CD4-positive, alpha-beta T cell treated with Interferon alpha-2 for 1 hour (primary cell): ENCODE data around the gene PHACTR1.

Source experiments
- DNase-seq, 2 donors: peaks; one replicate each; pipeline ENCODE4 v3.0.0-alpha.2; 2020 to 2022

Gene PHACTR1

GRCh38 chr6:12803486-12803885 lies 86.9 kb downstream of the PHACTR1 start:
- no peak for DNase-seq

DNA sequence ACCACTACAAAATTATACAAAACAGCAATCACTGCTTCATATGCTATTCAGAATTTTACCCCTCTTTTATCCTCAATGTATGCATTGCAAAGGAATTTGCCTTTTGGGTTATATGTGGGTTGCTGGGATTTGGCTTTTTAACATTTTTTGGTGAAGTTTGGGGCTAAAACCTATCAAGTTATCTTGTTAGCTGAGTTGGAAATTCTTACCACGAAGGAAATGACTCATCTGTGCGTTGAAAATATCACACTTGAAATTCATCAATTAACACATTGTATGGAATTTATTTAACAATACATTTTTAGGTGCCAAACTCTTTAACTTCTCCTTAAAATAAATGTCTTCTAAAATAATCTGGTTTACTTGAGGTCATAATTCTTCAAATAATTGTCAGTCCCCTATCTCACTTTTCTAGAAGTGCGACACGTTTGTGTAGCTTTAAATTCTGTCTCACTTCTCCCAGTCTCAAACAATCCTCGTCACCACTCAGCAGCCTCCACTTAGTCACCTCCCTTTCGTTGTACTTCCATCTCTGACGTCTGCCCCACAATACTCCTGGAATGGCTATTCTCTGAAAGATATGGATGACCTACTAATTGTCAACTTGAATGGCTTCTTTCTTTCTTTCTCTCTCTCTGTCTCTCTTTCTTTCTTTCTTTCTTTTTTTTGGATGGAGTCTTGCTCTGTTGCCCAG lies 88.5 kb downstream of the PHACTR1 start:
- DNase-seq = no peak

- DNase-seq = no peak
Observed at GRCh38 chr6:12806136-12806535, 89.6 kb downstream of the PHACTR1 start.

- DNase-seq = no peak
Observed at GRCh38 chr6:12806796-12807195, 90.2 kb downstream of the PHACTR1 start.

GRCh38 chr6:12811519-12811918 lies 95.0 kb downstream of the PHACTR1 start:
- no peak for DNase-seq

DNA sequence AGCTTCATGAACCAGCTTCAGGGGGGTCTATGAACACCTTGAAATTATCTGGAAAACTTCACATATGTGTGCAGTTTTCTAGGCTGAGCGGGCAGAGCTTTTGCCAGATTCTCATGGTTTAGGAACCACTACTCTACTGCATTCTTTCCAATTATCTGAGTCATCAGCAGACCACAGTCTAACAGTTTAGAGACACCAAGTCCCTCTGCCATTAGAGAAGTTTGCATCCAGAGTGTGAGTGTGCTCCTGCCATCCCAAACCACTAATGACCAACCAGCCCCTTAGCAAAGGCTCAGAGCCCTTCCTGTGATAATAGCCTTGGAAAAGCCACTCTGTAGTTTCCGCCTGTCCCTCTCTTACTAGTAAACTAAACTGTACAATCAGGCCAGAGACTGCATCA lies 96.8 kb downstream of the PHACTR1 start:
- DNase-seq = no peak

GRCh38 chr6:12814015-12814414 lies 97.4 kb downstream of the PHACTR1 start:
- no peak for DNase-seq

GRCh38 chr6:12815089-12815488 lies 98.5 kb downstream of the PHACTR1 start:
- DNase-seq = no peak

DNA sequence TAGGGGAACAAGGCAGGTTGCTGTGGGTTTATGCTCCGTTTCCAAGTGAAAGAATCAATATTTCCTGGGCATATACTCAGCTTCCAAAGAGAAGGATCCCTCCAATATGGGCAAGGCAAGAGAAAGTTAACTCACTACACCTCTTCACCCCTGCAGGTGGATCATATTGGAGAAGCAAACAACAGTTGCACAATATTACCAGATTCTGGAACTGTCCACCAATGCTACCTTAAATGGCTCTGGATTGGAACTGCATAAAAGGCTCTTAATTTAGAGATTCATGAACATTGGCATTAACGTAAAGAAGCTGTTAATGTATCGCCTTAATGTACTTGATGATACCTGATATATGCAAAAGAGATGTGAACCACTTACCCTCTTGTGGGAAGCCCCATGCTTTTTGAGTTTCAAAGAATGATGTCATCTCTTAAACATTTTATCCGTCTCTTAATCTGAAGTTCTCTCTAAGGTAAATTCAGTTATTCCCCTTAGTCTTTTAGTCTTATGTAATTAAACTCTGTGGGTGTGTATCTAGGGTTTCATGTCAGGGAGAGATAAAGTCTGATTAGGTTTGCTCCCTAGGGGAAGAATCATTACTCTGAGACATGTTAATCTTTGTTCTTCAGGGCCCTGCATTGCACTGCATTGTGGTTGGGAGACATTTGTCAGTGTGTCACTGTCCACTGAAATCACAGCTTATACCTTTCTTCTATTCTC lies 99.5 kb downstream of the PHACTR1 start:
- no peak for DNase-seq

GRCh38 chr6:12818324-12818723 lies 101.8 kb downstream of the PHACTR1 start:
- DNase-seq = no peak

DNA sequence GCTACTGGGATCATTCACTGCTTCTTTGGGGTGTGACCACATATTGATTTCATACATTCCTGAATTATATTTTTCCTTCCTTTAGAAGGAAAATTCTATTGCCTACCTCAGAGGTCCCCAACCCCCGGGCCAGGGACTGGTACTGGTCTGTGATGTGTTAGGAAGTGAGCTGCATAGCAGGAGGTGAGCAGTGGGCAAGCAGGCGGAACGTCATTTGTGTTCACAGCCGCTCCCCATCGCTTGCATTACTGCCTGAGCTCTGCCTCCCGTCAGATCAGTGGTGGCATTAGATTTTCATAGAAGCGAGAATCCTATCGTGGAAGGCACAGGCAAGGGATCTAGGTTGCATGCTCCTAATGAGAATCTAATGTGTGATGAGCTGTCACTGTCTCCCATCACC lies 107.3 kb downstream of the PHACTR1 start:
- DNase-seq = no peak

DNA sequence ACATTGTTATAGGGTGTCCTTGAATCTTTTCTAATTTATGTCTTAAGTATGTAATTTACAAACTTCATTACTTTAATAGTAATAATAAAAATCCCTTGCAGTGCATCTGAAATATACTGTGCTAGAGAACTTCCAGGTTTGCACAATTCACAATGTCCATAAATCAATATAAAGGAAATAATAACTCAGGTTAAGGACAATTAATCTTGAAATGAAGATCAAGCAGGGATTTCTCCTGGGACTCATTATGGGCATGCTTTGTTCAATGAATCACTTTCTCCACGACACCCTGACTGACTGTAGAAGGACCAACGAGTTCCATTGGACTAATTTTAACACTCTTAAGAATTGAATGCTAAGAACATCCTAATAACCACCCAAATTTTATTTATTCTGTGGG lies 110.0 kb downstream of the PHACTR1 start:
- no peak for DNase-seq

- no peak for DNase-seq
Observed at GRCh38 chr6:12827921-12828320, 111.4 kb downstream of the PHACTR1 start.

DNA sequence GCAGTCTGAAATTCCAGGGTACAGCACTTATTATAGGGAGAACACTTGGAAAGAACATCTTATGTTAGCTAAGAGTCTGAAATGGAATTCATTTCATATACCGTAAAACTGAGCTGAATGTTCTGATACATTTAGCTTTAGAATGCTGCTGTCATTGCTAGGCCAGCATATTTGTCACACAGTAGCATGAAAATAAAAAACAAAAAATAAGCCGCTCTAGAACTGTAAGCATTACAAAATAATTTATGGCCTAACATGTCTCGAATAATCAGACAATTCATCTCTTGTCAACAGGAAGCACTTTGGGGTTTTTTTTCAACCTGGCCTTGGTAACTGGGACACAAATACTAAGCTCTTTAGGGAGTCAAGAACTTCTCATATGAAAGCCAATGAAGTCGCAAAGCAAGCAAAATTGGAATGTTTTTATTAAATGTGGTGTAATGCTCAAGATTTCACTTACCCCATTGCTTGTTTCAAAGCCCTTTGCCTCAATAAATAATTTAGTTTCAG lies 115.7 kb downstream of the PHACTR1 start:
- no peak for DNase-seq

DNA sequence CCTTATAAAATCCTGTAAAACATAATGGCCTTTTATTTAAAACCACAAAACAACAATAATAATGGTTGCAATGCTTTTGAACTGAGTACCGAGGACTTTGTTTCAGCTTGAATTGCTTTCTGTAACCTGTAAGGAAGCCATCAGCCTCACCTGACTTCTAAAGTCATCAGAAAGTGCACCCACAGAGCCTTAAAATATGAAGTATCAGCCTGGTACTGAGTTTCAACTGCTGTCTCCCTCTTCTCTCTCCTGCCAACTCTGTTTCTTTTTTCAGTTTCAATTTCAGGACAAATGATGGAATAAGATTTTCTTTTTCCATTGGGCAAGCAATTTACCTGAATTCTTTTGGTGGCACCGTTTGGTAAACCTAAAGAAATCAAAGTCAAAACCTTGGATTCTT lies 119.4 kb downstream of the PHACTR1 start:
- DNase-seq = no peak

GRCh38 chr6:12841619-12842018 lies 125.1 kb downstream of the PHACTR1 start:
- DNase-seq = no peak

- no peak for DNase-seq
Observed at GRCh38 chr6:12842114-12842513, 125.5 kb downstream of the PHACTR1 start.

DNA sequence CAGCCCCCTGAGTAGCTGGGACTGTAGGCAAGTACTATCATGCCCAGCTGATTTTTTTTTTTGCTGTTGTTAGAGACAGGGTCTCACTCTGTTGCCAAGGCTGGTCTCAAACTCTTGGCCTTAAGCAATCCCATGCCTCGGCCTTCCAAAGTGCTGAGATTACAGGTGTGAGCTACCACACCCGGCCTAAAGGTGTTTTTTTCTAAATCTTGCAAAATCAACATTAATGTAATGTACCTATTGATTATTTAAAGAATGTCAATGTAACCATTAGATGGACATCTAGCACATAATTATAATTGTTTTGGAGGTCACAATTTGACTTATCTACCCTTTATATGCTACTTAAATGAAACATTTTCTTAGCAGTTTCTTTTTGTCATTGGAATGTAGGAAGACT lies 126.1 kb downstream of the PHACTR1 start:
- no peak for DNase-seq

- no peak for DNase-seq
Observed at GRCh38 chr6:12844284-12845223, 128.0 kb downstream of the PHACTR1 start.

GRCh38 chr6:12845224-12846004 lies 128.8 kb downstream of the PHACTR1 start:
- no peak for DNase-seq

GRCh38 chr6:12848964-12849808 lies 132.6 kb downstream of the PHACTR1 start:
- no peak for DNase-seq

- DNase-seq = no peak
Observed at GRCh38 chr6:12849809-12850198, 133.2 kb downstream of the PHACTR1 start.
